Stimulated activated CD8-positive, alpha-beta memory T cell treated with anti-CD3 and anti-CD28 coated beads, Interleukin-7, amount 100 ng/mL, for 24 hours (primary cell): ENCODE data around the gene LY86.

Experiments used
- DNase-seq: peaks from one replicate; pipeline ENCODE4 v3.0.0-alpha.2; 2020; ENCODE audit warnings: low read depth

Gene LY86

DNA sequence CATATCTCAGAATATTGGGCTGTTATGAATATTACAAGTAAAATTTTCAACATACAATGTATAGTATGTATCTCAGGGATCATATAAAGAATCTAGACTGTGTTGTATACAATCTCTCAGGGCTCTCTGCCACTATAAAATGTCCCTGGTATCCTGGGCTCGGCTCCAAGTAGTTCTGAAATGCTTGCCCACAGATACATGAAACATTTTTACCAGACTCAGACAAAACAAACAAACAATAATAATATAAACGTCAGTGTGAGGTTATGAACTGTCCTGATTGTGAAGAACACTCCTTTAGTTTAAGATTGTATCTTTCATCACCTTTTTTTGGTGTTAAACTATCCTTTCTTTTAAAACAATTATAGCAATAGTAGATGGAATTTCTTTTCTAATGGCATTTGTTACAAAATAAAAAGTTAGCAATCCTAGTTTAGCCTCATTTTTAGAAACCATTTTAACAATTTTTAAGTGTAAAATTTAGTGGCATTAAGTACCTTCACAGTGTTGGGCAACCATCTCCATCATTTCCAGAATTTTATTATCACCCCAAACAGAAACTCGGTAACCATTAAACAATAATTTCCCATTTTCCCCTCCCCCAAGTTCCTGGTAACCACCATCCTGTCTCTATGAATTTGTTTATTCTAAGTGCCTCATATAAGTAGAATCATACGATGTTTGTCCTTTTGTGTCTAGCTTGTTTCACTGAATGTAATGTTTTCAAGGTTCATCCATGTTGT is 17.4 kb upstream of the LY86 start:
- DNase-seq, result no peak

DNA sequence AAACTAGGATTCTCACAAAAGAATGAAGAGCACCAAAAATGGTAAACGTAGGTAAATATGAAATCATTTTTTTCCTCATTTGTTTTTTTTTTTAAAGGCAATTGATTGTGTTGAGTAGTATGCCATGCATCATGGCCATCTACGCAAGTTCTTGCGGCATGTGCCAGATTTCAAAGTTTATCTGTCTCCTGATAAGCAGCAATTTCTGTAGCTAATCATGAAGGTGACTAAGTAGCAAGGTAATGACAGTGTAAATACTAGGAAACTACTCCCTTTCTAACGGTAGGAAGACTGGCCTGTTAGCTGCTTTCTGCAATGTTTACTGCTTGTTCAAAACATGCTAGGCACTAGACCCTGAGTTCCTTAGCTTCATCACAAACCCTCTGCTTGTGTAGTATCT is 13.4 kb upstream of the LY86 start:
- DNase-seq, result no peak

GRCh38 chr6:6577735-6578134 is 10.8 kb upstream of the LY86 start:
- DNase-seq, result no peak

- no peak for DNase-seq
Observed at GRCh38 chr6:6579281-6579680, 9.2 kb upstream of the LY86 start.

GRCh38 chr6:6580225-6580856 is 8.2 kb upstream of the LY86 start:
- DNase-seq, result no peak

DNA sequence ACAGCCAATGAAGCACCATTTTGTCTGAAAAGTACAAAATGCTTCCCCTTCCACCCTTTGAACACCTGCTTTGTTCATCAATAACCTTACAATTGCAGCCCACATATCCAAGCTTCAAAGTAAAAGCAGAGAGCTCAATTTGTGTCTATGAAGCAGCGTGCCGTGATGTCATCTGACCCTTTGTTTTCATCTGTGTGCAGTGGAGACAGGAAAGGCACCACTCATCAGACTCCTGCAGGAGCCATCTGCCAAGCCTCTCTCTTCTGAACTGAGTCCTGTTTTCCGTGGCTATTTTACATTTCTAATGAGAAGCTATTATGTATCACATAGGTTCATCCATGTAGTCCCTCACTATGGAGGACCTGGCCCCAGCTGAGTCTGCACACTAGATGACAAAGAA is 7.5 kb upstream of the LY86 start:
- no peak for DNase-seq

GRCh38 chr6:6582131-6582530 is 6.4 kb upstream of the LY86 start:
- DNase-seq, result no peak

- no peak for DNase-seq
Observed at GRCh38 chr6:6583836-6584235, 4.7 kb upstream of the LY86 start.

DNA sequence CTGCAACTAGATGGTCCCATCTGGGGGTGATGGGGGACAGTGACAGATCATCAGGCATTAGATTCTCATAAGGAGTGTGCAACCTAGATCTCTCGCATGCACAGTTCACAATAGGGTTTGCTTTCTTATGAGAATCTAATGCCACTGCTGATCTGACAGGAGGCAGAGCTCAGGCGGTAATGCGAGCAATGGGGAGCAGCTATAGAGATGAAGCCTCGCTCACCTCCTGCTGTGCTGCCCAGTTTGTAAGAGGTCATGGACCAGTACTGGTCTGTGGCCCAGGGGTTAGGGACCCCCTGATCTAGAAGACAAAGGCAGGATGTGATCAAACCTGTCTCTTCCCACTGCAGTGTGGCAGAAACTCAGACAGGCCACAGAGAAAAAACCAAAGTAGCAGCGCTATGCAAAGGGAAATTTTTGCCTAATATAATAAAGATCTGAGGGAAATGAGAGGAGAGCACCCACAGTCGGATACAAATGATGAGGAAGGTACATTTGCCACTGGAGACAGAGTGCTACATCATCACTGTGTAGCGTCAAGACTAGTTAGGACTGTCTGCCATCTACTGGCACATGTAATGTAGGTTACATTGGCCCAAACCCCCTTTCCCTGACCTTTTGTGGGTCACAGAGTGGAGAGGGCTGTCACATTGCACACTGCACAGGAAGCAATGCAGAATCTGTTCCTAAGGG is 4.1 kb upstream of the LY86 start:
- DNase-seq, result no peak

DNA sequence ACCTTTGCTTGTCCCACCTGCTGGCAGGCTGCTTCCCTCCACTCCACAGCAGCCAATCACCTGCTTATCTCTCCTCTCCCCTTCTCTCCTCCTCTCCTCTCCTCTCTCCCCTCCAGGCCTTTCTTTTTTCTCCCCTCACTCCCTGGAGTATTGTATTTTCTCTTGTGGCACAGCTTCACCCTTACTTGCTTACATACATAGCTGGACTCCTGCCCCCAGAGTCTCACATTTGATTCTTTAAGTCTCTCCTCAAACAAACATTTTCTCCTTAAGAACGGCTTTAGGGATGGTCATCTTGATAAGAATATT is 3.6 kb upstream of the LY86 start:
- no peak for DNase-seq

GRCh38 chr6:6586167-6586566 is 2.4 kb upstream of the LY86 start:
- no peak for DNase-seq

- no peak for DNase-seq
Observed at GRCh38 chr6:6586671-6587526, 1.6 kb upstream of the LY86 start.

DNA sequence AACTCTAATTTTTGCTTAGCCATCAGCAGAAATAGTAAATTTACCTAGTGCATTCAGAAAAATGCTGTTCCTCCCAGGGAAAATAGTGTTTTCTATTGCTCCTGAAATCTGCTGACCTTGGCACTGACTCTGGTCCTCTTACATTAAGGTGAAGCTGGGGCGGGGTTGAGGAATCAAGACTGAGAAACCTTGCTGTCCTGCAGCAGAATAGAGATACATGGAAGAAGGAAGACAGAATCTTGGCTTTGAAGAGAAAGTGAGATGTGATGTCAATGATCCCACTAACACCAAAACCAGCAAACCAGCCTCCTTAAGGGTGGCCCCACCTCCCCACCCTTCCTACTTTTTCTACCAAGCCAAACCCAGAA is 840 bp upstream of the LY86 start:
- no peak for DNase-seq

DNA sequence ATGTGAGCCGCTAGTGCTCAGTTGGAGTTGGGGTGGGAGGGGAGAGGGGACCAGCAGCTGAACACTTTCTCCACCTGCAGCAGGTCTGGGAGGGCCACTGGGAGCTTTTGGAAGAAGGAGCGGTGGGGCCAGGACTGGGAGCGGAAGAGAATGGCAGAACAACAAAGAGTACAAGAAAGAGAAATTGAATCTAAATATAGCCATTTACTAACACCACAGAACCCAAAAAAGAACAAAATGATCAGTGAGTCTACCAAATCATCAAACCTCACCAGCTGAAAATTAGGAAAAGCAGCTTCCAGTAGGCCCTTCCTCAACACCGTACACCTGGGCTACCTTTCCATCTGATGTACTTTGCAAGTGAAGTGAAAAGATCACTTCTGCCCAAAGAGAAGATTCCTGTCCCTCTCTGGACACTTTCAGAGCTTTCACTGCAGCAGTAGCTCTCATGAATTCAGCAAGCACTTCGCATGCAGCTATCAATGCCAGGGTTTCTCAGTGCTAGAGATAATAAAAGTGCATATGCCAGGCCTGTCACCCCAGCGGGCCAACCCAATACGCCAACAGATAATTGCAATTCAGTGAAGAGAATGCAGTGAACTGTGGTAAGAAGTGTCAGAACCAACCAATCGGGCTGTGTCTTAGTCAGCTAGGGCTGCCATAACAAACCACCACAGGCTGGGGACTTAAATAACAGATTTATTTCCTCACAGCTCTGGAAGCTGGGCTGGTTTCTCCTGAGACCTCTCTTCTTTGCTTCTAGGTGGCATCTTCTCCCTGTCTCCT is 597 bp downstream of the LY86 start:
- no peak for DNase-seq

DNA sequence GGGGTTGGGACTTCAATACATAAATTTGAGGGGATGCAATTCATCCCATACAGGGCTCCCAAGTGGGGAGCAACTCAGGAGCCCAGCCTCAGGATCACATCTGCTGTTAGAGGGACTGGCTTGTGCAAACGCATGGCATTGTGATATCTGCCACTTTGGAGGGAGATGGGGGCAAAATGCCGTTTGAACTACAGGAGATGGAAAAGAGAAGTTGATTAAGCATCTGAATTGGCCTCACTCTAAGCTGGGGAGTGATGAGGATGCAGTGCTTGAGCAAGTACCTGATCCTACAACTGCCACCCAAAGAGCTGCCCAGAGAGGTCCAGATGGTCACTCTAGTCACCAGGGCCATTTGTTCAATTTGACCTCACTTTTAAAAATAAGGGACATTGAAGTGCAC is 2.0 kb downstream of the LY86 start:
- DNase-seq, result no peak

GRCh38 chr6:6591778-6592465 is 3.4 kb downstream of the LY86 start:
- no peak for DNase-seq

DNA sequence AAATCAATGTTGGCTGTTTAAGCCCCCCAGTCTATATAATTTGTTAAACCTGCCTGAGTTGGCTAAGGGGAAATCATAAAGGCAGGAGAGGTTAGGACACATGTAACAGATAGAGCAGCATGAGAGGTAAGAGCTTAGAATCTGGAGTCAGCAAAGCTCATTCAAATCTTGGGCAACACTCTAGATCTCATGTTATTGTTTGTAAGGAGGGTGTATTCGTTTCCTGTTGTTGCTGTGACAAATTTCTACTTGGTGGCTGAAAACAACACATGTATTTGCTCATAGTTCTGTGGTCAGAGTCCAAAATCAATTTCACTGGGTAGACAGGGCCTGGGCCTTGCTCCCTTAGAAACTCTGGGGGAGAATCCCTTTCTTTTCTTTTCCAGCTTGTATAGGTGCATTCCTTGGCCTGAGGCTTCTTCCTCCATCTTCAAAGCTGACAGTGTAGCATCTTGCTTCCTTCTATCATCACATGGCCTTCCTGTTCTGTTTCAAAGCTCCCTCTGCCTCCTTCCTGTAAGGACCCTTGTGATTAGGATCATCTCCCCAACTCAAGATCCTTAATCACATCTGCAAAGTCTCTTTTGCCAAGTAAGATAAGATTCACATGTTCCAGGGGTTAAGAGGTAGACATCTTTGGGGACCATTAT is 4.4 kb downstream of the LY86 start:
- DNase-seq, result no peak

- no peak for DNase-seq
Observed at GRCh38 chr6:6593867-6594468, 5.4 kb downstream of the LY86 start.

- no peak for DNase-seq
Observed at GRCh38 chr6:6595025-6595424, 6.5 kb downstream of the LY86 start.

DNA sequence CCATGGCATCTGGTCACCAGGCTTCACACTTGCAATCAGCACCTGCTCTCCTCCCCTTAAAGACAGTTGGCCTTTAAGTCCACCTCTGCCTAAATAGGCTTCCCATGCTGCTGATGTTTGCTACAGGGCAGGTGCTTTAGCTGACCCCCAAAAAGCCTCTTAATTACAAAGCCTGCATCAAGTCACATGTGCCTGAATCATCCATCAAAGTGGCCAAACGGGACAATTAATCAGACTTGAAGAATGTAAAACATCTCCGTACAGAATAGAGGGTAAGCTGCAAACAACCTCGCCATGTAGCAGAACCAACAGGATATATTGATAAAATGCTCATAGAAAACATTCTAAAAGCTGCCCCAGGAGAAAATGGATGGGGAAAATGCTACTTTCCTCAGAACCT is 7.4 kb downstream of the LY86 start:
- no peak for DNase-seq
